GM18909 (cell line): ENCODE results near the gene XYLT1.

Source experiments
- ATAC-seq: cut with Tn5 transposase; IDR thresholded peaks from one replicate; pipeline ENCODE4 v1.9.1; 2021; ENCODE audit warnings: mild to moderate bottlenecking; ENCODE audit not compliant: unreplicated experiment, poor library complexity

XYLT1 gene

DNA sequence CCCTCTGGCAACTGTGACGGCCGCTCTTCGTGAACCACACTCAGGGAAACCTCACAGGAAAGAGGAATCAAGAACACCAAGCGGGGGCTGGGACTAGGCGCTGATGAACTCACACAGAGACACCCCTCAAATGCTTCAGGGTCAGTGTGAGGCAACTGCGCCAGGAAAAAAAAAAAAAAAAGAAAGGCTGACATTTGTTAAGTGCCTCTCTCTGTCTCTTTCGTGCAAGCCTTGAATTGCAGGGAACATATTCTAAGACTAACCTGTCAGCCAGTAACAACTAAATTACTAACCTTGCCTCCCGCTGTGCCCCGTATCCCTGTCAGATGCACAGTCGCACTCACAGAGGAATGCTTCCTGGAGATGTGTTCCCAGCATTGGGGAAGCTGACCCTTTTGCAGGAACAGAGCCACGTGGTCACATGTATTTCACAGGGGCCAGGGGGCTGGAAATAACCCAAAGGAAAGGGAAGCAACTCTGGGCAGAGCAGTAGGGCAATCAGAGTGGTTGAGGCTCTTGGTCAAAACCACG is 247.8 kb downstream of the XYLT1 start:
- no peak for ATAC-seq

DNA sequence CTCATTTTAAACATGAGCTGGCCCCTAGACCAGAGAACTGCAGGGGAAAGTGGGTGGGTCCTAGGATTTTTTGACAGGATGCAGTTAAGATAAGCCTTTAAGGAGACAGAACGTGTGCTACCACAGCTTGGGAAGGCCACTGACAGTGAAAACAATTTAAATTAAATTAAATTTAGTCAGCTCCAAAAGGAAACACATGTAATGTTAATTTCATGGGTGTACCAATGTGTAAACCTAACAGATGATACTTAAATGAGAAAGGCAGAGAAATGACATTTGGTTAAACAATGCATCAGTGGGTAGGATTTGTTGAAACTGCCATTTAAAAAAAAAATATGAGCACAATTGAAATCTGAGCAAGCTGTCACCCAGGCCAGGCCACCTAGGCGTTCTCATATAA is 250.8 kb downstream of the XYLT1 start:
- no peak for ATAC-seq

DNA sequence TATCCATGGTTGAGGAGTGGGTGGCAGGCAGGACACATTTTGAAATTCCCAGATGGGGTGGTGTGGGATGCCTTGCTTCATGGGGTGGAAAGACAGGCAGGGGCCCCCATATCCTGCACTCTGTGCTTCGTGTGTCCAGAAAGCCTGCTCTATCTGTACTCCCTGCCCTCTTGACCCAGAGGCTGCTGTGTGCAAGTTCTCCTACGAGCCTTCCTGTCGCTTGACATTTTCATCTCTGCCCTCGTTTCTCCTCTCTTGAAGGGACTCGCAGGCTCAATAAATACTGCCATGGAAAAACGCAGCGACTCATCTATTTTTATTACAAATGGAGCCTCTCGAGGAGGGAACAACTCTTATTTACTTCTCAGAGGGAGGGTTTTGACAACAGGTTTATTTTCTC is 254.8 kb downstream of the XYLT1 start:
- ATAC-seq: no peak

DNA sequence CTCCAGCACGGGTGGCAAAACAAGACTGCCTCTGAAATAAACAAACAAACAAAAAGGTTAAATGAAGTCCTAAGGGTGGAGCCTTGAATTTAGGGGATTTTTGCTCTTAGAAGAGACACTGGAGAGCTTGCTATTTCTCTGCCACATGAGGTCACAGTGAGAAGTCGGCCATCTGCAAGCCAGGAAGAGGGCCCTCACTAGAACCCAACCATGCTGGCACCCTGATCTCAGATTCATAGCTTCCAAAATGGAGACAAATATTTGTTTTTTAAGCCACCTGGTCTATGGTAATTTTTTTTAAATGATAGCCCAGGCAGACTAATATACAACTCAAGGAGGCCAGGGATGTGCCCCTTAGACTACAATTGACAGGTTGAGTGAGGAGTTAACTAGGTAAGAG is 255.5 kb downstream of the XYLT1 start:
- ATAC-seq: no peak

DNA sequence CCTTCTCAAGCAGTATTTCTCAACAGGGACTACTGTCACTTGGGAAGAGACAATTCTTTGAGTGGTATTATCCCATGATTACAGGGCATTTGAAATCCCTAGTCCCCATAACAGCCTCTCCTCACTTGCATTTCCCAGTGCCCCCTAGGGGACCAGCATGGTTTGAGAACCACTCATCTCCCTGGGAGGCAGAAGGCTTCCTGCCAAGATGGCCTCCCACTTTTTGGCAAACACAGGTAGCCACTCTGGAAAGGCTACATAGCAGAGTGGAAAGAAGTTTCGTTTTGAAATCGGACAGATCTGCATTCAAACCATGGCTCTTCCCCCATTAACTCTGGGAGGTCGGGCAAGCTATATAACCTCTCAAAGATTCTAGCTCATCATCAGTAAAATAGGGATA is 256.8 kb downstream of the XYLT1 start:
- ATAC-seq: no peak

DNA sequence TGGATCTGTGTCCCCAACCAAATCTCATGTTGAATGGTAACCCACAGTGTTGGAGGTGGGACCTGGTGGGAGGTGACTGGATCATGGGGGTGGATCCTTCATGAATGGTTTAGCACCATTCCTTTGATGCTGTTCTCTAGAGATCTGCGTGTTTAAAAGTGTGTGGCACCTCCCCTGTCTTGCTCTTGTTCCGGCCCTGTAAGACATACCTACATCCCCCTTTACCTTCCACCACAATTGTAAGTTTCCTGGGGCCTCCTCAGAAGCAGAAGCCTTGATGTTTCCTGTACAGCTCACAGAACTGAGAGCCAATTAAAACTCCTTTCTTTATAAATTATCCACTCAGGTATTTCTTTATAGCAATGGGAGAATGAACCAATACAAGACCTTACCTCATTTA is 257.7 kb downstream of the XYLT1 start:
- no peak for ATAC-seq

DNA sequence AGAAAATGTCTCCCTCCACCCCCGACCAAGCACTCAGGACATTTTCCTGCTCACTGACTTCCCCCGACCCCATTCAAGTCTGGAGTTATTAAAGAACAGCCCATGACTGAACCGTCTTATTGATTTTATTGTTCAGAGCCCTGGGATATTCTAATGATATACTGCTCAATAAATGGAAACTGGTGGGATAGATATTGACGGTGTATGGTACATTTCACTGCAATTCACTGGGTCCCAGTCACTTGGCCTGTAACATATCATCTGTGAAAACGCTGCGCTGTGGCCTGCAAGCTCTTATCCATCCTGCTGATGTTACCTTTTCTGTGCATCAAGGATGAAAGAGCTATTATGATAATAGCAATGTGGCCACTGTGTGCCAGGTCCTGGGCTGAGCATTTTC is 258.2 kb downstream of the XYLT1 start:
- ATAC-seq: no peak

DNA sequence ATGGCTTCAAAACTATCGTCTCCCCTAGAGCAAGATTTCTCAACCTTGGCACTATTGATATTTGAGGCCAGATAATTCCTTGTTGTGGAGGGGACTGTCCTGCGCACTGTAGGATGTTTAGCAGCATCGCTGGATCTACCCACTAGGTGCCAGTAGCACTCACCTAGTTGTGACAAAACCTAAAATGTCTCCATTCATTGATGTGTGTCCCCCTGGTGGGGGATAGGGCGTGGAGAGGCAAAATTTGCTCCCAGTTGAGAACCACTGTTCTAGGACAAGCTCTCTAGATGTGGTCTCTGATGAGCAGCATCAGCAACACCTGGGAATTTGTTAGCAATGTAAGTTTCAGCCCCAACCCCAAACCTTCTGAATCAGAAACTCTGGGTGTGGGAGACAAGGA is 259.0 kb downstream of the XYLT1 start:
- ATAC-seq: no peak

DNA sequence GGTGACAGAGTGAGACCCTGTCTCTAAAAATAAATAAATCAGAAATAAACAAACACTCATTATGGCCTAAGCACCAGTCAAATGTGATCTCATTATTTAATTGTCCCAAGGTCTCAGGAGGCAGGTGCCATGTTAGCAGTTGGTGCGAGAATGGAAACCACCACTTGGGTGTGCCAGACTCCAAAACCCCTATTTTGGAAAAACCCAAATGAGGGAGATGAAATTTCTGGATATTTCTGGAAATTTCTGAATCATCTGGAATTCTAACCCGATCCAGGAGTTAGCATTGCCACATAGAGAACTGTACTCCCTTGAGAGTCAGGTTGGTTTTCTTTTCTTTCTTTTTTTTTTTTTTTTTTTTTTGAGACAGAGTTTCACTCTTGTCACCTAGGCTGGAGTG is 264.0 kb downstream of the XYLT1 start:
- ATAC-seq: no peak

DNA sequence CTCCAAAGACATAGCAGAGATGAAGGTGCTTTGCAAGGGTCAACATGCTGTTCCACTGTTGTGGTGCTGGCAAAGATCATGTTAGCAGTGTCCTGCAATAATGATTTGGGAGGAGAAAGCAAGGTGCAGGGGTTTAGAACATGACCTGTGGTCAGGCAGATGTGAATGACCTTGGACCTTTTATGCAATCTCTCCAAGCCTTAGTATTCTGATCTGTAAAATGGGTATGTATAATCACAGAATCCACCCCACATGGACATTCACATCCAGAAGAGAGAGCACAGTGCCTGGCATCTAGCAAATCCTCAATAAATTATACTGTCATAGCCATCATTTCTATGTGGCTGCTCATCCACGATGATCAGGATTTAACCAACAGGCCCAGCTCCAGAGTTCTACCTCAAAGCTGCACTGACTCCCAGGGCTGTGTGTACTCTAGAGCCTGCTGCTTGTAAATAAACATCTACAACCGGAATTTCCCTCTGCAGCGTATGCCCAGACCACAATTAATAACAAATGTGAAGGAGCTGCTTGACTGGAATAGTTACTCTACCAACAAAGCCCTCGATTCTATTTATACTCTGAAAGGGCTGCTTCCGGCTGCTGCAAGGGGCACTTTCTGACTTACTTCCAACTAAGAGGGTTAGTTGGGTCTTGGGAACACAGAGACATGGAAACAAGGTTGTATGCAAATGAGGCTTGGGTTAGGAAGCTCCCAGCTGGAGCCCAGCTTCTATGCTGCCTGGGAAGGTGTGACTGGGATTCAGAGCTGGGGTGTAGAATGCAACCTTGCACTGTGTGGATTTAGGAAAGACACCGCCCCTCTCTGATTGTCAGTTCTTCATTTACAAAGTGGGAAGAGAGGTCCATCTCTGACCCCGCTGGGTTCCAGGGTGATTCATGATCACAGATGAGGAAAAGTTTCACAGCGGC is 265.2 kb downstream of the XYLT1 start:
- ATAC-seq: no peak

DNA sequence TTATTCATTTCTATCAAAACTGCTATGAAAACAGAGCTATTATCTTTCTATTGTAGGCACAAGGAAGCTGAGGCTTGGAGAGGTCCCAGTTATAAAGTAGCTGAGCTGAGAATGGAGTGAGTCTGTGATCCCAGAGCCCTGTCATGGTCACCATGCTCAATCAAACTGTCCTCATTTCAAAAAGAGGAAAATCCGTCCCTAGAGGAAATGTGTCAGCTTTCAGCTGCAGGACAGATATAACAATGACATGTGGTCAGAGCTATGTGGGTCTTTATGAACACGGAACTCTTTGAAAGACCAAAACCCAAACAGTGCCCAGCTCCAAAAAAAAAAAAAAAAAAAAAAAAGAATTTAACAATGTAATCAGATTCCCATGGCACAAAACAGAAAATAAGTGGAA is 266.1 kb downstream of the XYLT1 start:
- ATAC-seq: no peak

DNA sequence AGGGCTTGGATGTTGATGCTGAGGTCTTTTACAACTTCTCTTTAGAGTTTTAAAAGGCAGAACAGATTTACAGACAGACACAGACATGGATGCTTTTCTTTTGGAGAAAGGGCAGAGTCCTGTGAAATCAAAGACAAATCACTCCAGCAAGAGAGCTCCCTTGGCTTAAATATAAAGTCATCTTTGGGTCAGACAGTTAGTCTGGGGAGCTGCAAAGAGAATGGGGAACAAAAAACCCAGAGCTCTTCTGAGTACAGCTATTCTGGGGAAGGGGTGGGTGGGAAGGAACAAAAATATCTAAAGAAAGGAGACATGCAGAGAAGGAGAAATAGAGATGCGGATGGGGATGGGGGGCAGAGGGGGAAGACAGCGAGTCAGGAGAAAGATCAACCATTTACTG is 266.6 kb downstream of the XYLT1 start:
- no peak for ATAC-seq

DNA sequence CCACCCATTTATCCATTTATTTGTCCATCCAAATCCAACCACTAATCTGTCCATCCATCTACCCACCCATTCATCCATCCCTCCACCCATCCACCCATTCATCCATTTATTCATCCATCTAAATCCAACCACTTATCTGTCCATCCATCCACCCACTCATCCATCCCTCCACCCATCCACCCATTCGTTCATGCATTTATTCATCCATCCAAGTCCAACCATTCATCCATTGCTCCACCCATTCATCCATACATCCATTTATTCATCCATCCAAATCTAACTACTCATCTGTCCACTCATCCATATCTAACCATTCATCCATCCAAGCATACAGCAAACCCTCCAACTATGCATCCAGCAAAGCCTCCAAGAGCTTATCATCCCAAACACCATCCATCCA is 267.3 kb downstream of the XYLT1 start:
- no peak for ATAC-seq

DNA sequence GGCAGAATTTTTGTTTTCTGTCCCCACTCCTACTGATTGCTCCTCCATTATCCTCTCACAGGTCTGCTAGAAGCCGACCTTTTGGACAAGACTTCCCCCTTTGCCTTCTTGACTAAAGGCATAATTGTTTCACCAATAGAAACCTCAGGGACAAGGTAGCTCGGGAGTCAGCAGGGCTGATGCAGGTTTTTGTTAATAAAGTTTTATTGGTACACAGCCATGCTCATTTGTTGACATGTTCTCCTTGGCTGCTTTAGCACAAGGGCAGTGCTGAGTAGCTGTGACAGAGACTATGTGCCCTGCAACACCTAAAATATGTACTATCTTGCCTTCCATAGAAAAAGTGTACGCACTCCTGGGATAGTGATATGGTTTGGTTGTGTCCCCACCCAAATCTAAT is 271.6 kb downstream of the XYLT1 start:
- no peak for ATAC-seq

DNA sequence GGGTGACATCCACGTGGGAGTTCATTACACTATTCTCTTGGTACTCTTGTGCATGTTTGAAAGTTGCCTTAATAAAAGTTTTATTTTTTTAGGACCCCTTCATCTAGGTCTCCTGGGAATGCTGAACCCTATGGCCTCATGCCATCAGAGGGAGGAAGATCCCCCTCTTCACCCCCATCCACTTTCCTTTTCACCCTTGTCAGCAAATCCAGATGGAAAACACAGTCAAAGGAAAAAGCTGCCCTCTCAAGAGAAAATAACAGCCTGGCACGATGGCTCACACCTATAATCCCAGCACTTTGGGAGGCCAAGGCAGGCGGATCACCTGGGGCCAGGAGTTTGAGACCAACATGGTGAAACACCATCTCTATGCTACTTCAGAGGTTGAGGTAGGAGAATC is 274.2 kb downstream of the XYLT1 start:
- no peak for ATAC-seq

DNA sequence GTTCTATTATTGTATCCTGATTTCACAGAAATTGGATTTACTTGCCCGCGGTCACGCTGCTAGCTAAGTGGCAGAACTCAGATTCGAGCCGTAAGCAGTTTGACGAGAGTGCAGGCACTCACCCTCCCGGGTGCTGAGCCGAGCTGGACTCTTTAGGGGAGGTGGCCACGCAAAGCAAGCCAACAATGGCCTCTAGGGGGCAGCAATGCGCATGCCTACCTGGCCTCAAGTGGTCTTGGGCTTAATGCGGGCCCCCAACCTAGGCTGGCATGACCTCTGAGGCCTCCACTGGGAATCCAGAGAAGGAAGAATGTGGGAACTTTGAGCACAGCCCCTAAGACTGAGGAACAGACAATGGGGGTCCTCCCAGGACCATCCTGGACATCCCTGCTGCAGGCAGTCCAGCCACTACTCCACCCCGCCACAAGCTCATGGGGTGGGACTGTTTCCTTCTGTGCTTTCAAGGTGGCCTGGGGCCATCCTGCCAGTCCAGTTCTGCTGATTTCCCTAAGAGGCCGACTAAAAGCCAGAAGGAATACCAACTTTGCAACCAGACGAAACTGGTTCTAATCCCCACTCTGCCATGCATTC is 276.5 kb downstream of the XYLT1 start:
- no peak for ATAC-seq

DNA sequence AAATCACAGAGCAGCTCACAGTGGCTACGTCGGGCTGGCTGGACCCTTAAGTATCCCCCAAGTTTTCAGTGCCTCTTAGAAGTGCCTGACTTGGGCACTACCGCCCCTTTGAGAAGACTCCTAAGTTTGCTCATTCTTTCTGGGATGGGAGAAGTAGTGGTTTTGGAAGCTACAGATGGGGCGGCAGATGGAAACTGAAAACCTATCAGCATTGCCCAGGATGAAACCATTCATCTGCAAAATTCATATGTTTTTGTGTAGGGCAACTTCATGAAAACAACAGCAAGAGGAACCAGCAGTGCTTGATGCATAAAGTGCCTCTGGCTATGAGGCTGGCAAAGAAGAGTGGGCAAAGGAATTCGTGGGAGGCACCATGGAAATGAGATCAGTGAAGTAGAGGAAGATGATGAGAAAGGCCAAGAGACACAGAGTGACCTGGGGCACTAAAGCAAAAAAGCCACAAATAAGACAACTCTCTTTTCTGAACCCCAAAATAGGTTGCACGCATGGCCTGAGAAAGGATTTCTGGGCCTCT is 277.1 kb downstream of the XYLT1 start:
- ATAC-seq: no peak

DNA sequence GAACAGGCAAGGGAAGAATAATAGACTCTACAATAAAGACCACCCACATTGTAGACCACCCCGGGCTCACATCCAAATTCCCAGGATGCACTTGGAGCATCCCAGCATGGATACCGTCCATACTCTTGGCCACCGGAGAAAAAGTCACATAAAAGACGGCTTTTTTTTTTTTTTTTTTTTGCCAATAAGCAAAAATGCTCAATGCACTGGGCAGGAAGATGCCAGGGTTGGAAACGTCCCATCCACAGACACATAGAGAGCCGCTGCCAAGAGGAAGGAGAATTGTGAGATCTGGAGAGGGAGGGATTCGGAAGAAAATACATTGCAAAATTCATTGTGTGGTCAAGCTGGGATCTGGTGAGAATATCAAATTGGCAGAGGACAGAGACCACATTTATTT is 286.7 kb downstream of the XYLT1 start:
- no peak for ATAC-seq

DNA sequence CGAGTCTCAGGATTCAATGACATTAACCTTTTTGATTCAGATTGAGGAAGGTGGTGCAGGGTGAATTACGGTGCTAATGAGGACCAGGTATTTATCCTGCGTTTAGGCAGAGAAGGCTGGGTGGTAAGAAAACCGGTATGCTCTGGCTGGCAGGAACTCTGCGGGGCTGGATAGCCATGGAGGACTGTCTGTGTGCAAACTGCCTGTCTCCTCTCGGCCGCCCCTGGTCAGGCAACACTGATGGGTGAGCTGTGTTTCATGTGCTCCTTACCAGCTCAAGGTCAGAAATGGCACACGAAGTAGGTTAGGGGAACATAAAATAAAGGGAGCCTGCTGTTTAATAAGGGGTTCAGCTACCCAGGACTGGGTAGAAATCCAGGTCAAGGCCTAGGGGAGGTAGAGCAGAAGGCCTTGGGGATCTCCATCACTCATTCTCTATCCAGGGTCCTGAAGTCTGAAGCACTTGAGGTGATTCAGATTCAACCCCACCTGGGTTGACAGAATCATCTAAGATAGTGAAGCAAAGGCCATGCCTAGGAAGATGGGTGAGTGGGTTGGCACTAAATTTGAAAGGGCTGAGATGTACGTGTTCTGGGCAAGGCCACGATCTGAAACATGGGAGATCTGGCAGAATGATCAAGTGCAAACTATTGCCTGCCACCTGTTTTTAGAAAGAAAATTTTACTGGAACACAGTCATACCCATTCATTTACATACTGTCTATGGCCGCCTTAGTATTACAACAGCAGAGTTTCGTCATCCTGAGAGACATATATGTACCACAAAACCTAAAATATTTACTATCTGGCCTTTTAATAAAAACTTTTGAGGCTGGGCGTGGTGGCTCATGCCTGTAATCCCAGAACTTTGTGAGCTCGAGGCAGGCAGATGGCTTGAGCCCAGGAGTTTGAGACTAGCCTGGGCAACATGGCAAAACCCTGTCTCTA is 292.5 kb downstream of the XYLT1 start:
- no peak for ATAC-seq

DNA sequence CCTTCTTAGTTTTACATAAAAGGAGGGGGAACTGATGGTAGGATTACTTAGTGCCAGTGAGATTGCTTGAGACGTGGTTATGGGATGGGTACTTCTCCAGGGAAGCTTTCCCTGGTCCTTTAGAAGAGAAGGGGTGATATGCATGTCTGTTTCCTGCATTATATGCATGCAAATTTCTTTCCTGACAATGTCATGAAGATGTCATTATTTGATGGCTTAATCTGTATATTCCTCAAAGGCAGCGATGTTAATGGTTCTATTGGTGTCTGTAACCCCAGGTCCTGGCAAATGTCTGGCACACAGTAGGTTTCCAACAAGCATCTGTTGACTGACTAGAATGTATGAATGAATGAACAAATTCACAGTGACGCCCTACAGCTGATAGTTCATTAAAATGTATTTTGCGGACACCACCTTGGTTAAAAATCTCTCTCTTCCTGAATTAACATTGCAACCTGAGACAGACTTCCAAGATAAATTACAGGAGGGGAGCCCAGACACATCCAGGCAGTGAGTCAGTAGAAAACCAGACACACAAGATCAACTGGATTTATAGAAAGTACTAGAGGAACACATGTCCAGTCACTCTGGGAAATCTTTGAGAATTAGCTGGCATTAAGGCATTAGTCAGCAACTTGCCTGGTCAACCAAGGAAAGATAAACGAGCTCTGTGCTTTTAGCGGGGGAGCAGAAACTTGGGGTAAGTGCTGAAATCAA is 293.4 kb downstream of the XYLT1 start:
- ATAC-seq: no peak
